ENCODE results near the gene RYR2.

RYR2 gene

GRCh38 chr1:237673631-237674030 is 631.6 kb downstream of the RYR2 start:
- no peak for DNase-seq (ENCODE audit: low read depth)

- no peak for DNase-seq (ENCODE audit: low read depth)
These were observed 636.0 kb downstream of the RYR2 start for GRCh38 chr1:237677979-237678378.

GRCh38 chr1:237679687-237680086 is 637.7 kb downstream of the RYR2 start:
- no peak for DNase-seq (ENCODE audit: low read depth)

- DNase-seq (ENCODE audit: low read depth), result no peak
These were observed 639.2 kb downstream of the RYR2 start for GRCh38 chr1:237681210-237681609.

GRCh38 chr1:237684236-237684635 is 642.3 kb downstream of the RYR2 start:
- no peak for DNase-seq (ENCODE audit: low read depth)

GRCh38 chr1:237685551-237685950 is 643.6 kb downstream of the RYR2 start:
- no peak for DNase-seq (ENCODE audit: low read depth)

GRCh38 chr1:237687804-237688203 is 645.8 kb downstream of the RYR2 start:
- DNase-seq (ENCODE audit: low read depth), result no peak

- no peak for DNase-seq (ENCODE audit: low read depth)
These were observed 648.7 kb downstream of the RYR2 start for GRCh38 chr1:237690656-237691055.

- no peak for DNase-seq (ENCODE audit: low read depth)
These were observed 650.3 kb downstream of the RYR2 start for GRCh38 chr1:237692255-237692654.

- no peak for DNase-seq (ENCODE audit: low read depth)
These were observed 653.9 kb downstream of the RYR2 start for GRCh38 chr1:237695878-237696277.

- no peak for DNase-seq (ENCODE audit: low read depth)
These were observed 658.2 kb downstream of the RYR2 start for GRCh38 chr1:237700181-237700580.

GRCh38 chr1:237701534-237701933 is 659.5 kb downstream of the RYR2 start:
- no peak for DNase-seq (ENCODE audit: low read depth)

GRCh38 chr1:237702161-237702560 is 660.2 kb downstream of the RYR2 start:
- no peak for DNase-seq (ENCODE audit: low read depth)

- no peak for DNase-seq (ENCODE audit: low read depth)
These were observed 663.5 kb downstream of the RYR2 start for GRCh38 chr1:237705462-237705861.

GRCh38 chr1:237709355-237709754 is 667.4 kb downstream of the RYR2 start:
- DNase-seq (ENCODE audit: low read depth), result no peak

GRCh38 chr1:237711281-237711680 is 669.3 kb downstream of the RYR2 start:
- no peak for DNase-seq (ENCODE audit: low read depth)

GRCh38 chr1:237712082-237712481 is 670.1 kb downstream of the RYR2 start:
- DNase-seq (ENCODE audit: low read depth), result no peak

GRCh38 chr1:237712586-237713157 is 670.7 kb downstream of the RYR2 start:
- DNase-seq (ENCODE audit: low read depth), result no peak

GRCh38 chr1:237713916-237714315 is 671.9 kb downstream of the RYR2 start:
- DNase-seq (ENCODE audit: low read depth), result no peak

GRCh38 chr1:237717106-237717505 is 675.1 kb downstream of the RYR2 start:
- DNase-seq (ENCODE audit: low read depth), result no peak

GRCh38 chr1:237730826-237731350 is 688.9 kb downstream of the RYR2 start:
- no peak for DNase-seq (ENCODE audit: low read depth)

- no peak for DNase-seq (ENCODE audit: low read depth)
These were observed 690.7 kb downstream of the RYR2 start for GRCh38 chr1:237732657-237733056.

- no peak for DNase-seq (ENCODE audit: low read depth)
These were observed 694.5 kb downstream of the RYR2 start for GRCh38 chr1:237736372-237737029.

GRCh38 chr1:237737448-237737847 is 695.5 kb downstream of the RYR2 start:
- no peak for DNase-seq (ENCODE audit: low read depth)
